Measurements from ENCODE around the gene HAO1.

HAO1 gene

GRCh38 chr20:7926323-7926722, 13.9 kb downstream of the HAO1 start:
- DNase-seq = no peak

GRCh38 chr20:7924692-7925091, 15.6 kb downstream of the HAO1 start:
- no peak for DNase-seq

GRCh38 chr20:7916648-7917047, 23.6 kb downstream of the HAO1 start:
- no peak for DNase-seq

- DNase-seq = no peak
These were observed 27.7 kb downstream of the HAO1 start for GRCh38 chr20:7912551-7912950.

- no peak for DNase-seq
These were observed 28.5 kb downstream of the HAO1 start for GRCh38 chr20:7911586-7912330.

GRCh38 chr20:7908905-7909304, 31.4 kb downstream of the HAO1 start:
- DNase-seq = no peak

GRCh38 chr20:7903429-7903828, 36.8 kb downstream of the HAO1 start:
- DNase-seq = no peak

GRCh38 chr20:7902879-7903278, 37.4 kb downstream of the HAO1 start:
- no peak for DNase-seq

- no peak for DNase-seq
These were observed 42.4 kb downstream of the HAO1 start for GRCh38 chr20:7897781-7898364.

GRCh38 chr20:7893014-7893730, 47.1 kb downstream of the HAO1 start:
- no peak for DNase-seq

GRCh38 chr20:7891705-7892104, 48.6 kb downstream of the HAO1 start:
- no peak for DNase-seq

- no peak for DNase-seq
These were observed 50.5 kb downstream of the HAO1 start for GRCh38 chr20:7889736-7890135.

- no peak for DNase-seq
These were observed 56.5 kb downstream of the HAO1 start for GRCh38 chr20:7883741-7884140.

GRCh38 chr20:7883309-7883708, 56.9 kb downstream of the HAO1 start:
- DNase-seq = no peak

GRCh38 chr20:7882076-7882475, 58.2 kb downstream of the HAO1 start:
- DNase-seq = no peak

GRCh38 chr20:7881551-7881950, 58.7 kb downstream of the HAO1 start:
- DNase-seq = no peak

GRCh38 chr20:7879883-7880282, 60.4 kb downstream of the HAO1 start:
- DNase-seq = no peak

- DNase-seq = no peak
These were observed 72.2 kb downstream of the HAO1 start for GRCh38 chr20:7868108-7868507.

- no peak for DNase-seq
These were observed 74.0 kb downstream of the HAO1 start for GRCh38 chr20:7866285-7866684.

- DNase-seq = no peak
These were observed 80.9 kb downstream of the HAO1 start for GRCh38 chr20:7859356-7859802.

- DNase-seq = no peak
These were observed 81.5 kb downstream of the HAO1 start for GRCh38 chr20:7858734-7859250.

GRCh38 chr20:7856756-7857155, 83.5 kb downstream of the HAO1 start:
- DNase-seq = no peak

GRCh38 chr20:7855545-7855944, 84.7 kb downstream of the HAO1 start:
- DNase-seq = no peak

- DNase-seq = no peak
These were observed 86.8 kb downstream of the HAO1 start for GRCh38 chr20:7853493-7853892.

Data from 8988T (cell line).